DMS153 treated with DMSO at 0.1 percent for 48 hours (cell line): ENCODE measurements around the gene AFF3.

Experiments used
- DNase-seq: peaks from one replicate; lab custom pipeline; 2025; ENCODE audit not compliant: unreplicated experiment; lab: John Stamatoyannopoulos, UW

The AFF3 gene

DNA sequence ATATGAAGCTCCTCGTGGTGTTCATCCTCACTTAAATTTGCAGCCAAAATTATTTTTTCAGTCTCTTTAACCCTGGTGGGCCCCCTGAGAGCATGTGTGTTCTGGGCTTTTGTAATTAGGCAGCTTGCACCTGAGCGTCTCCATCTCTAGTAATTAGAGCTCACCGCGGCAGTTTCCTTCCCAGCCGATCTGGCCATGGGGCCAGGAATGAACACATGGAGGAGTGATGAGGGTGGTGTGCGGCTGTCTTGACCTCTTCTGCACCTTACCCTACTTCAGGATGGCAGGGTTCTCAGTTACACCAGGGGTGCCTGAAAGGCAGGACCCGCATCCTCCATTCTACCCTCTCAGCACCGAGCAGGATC lies 98.5 kb downstream of the AFF3 start:
- DNase-seq, result no peak

DNA sequence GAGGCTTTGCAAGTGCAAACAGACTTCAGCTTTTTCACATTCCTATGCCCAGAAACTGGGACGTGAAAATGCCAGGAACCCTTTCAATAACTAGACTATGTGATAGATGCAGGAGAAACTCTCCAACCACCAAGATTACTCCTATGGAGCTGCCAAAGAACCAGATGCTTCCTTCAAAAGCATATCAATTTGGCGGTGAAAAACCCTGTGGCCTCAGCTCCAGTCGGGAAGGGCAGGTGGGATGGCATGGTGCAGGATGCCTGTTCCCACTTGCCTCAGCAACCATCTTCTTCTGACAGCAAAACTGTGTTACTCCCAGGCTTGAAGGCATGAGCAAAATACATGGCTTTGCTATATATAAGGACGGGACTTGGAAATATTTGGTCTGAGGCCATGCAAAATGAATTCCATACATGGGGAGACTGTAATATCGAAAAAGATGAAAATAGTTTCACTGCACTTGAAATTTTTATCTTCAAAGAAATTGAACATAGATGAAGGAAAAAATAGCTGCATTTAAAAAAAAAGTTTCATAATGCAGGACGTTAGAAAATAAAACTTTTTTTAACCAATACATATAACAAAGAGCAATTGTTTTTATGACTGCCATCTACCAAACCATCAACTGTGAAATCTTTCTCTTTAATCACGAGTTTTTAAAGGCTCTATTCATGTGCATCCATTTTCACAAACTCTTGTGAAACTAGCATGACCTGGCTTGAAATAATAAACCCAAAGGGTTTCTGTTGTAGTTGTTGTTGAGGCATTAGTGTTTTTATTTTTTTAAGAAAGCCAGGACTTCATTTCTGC lies 99.1 kb downstream of the AFF3 start:
- no peak for DNase-seq

DNA sequence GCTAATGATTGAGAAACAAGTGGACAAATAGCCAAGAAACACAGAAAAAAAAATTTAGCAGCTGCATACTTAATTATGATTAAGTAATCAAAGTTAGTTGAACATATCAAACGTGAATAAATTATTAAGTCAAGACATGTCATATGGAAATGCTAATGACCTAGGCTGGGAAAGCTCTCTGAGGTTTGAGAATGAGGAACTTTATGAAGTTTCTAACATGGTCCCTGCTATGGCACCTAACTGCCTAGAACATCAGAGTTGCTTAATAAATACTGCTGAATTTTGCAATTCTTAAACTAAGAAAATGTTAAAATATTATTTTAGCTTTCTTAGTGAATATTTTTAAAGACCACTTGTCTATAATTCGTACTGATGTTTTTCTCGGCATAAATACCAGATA lies 99.8 kb downstream of the AFF3 start:
- no peak for DNase-seq

DNA sequence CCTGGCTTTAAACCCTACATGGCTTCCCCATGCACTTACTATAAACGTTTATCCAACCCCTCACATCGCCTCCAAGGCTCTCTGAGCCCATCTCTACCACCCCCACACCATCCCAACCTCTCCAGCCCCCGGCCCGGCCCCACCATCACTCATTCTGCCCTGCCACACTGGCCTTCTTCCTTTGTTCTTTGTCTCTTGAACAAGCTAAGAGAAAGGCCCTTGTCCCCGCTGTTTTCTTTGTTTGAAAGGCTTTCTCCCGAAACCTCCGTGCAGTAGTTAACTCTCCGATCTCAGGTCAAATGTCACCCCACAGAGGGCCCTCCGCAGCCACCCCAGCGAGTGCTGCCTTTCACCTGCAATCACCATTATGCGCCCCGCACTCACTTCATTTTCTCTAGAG lies 100.4 kb downstream of the AFF3 start:
- DNase-seq, result no peak

DNA sequence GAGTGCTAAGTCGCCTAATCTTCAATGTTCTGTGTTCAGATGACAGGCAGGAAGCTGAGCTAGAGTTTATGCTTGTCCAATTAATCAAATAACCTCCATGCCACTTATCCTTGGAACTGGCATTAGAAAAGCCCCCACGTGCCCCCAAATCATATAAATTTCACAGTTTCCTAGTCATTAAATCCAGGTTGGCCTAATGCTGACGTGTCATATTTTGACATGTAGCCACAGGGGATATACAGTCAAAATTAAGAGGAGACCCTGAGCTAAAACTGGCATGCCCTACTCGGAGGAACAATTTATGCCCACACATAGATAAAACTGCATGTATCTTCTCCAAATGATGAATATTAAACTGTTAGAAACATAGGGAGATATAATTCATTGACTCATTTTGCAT lies 101.0 kb downstream of the AFF3 start:
- DNase-seq, result no peak

DNA sequence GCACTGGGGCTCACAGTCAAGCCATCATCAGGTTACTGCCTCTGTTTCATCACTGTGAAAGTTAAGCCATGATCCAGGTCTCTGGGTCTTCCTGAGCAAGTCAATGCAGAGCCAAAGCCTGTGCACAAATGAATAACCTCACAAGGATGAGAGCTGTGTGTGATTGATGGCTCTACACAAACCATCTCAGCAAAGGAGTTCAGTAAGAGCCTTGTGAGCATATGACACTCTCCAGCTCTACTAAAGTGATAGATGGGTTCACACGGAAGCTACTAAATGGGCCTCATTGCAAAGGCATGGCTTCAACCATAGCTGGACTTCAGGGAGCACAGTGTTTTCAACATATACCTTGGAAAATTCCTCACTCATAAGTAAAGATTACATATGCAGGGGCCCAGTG lies 101.5 kb downstream of the AFF3 start:
- DNase-seq, result no peak

DNA sequence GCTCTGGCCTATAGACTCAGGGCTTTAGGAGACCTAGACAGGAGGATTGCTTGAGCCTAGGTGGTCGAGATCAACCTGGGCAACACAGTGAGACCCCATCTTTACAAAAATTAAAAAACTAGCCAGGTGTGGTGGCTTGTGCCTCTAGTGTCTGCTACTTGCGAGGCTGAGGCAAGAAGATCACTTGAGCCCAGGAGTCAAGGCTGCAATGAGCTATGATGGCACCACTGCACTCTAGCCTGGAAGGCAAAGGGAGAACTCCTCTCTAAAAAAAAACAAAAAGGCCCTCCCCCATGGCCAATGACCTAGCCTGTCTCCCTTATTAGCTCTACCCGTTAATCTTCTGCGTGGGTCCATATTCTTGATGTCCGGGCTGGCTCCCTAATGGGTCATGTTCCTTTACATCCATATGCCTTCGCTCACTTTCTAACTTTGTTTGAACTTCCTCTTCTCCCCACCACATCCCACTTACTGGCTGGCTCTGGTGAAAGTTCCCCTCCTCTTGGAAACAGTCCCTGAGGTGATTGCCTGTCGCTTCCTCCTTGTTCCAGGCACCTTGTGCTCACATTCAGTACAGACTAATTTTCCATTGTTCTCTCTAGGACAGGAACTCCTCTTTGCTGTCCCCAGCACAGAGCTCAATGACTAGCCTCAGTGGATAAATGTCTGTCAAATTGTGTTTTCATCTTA lies 103.0 kb downstream of the AFF3 start:
- no peak for DNase-seq

DNA sequence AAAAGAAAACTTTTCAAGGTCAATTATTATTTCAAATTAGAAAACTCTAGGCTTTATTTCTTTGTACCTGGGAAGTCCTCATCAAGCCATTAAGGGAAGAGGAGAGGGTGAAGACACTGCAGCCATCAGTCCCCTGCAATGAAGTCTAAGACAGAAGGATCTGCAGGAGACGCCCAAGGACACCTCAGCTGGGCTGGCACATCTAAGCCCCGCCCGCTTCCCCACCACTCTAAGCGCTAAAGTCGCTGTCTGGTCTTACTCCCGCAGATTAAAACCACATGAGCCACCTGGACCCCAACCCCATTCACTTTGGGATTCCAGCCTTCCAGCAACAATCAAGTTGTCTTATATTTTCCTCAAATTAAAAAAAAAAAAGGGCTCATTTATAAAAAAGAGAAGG lies 104.4 kb downstream of the AFF3 start:
- DNase-seq, result no peak

DNA sequence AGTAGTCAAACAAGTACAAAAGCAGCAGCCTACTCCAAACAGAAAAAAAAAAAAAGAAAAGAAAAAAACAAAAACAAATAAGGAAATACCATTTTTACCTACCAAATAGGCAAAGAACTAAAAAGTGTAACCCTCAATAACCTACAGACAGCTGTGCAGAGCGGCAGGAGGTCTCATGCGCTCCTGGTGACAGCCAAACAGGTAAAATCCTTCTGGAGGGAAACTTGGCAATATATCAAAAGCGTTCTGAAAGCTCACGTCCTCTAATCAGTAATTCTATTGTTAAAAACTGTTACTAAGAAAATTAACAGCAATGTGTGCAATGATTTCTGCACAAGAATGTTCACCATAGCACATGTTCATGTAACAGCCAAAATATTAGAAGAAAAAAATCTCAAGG lies 105.6 kb downstream of the AFF3 start:
- DNase-seq, result no peak

DNA sequence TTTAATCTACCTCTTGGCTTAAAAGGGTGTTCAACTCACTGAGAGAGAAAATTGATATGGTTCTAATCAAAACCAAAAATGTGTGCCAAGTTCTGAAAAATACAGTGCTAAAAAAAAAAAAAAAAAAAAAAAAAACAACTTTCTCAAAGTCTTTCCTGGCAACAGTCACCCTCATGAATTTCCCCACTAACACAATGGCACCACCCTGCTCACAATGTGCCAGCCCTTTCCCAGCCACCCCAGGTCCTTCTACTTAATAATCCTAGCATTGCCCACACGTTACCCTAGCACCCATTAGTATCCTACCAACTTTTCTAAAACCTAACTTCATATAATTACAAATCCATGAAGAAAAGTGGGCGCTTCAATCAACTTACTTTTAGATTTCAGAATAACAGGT lies 106.4 kb downstream of the AFF3 start:
- no peak for DNase-seq

DNA sequence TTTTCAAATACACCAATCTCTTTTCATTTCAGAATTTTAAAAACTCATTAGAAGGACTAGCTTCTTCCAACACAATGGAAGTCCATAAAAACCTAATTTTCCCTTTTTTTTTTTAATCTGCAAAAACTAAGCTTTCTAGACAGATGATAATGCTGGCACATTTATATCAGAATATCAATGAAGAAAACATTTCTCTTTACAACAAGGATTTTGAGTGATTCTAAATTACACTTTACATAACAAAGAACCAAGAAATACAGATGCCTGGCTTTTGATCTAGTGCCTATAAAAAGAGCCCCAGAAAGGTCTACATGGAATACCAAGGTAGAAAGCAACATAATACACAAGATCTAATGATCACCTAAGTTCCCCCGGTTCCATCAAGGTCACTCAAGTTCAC lies 108.0 kb downstream of the AFF3 start:
- no peak for DNase-seq

DNA sequence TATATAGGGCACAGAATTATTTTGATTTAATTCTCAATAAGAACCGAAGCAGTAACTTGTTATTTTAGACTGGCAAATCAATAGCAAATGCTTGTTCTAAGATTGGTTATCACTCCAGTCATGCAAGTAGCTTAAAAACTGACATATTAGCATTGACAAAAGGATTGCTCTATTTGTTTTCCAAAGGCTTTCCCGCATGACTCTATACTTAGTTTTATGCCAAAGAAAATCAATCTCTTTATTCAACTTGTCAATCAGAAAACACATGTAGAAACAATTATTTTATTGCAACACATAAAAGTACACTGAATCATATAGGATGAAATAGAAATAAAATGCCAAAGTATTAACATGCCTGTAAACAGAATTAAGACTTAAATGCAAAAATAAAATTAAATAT lies 108.4 kb downstream of the AFF3 start:
- no peak for DNase-seq

DNA sequence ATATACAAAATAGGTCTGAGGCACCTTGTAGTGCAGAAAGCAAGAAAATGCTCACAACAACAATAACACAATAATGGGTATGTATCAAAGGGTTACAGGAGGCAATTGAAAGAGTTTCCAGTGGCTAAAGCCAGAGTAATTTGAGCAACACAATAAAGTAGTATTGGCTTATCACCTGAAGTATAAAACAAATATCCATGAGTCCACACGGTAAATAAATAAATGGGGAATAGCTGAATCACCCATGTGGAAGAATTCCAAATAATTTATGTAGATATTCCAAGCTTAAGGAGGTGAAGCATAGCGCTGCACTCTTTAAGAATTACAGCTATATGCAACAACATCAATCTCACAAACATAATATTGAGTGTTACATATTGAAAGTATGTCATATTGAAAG lies 110.8 kb downstream of the AFF3 start:
- DNase-seq, result no peak

DNA sequence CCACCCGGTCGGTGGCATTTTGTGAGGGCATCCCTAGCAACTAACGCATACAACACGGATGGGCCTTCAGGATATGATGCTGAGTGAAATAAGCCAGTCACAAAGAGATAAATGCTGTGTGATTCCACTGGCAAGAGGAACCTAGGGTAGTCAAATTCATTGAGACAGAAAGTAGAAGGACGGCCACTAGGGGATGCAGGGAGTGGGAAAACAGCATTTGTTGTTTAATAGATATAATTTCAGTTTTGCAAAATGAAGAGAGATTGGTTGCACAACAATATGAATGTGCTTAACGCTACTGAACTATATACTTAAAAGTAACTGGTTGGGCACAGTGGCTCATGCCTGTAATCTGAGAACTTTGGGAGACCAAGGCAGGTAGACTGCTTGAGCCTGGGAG lies 112.9 kb downstream of the AFF3 start:
- DNase-seq, result no peak

DNA sequence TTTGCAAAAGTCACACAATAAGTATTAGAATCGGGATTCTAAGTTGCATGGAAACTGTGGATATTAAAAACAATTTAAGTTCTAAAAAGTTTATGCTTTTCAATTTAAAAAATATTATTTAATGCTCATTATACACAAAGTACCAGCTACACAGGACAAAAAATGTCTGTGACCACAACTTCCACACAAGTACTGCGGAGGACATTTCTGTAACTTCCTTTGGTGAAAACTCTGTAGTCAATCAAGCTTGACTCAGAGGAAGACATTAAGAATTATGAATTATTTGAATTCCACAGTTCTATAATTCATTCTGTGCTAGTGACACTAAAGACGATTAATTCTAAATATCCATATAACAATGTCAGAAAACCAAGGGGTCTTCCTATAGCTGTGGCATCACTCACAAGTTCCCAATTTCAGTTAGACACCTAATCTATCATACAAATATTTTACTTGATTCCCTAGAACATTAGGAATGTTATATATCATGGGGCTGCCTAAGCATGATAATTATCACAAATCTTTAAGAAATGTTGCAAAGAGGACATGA lies 120.5 kb downstream of the AFF3 start:
- DNase-seq, result no peak

DNA sequence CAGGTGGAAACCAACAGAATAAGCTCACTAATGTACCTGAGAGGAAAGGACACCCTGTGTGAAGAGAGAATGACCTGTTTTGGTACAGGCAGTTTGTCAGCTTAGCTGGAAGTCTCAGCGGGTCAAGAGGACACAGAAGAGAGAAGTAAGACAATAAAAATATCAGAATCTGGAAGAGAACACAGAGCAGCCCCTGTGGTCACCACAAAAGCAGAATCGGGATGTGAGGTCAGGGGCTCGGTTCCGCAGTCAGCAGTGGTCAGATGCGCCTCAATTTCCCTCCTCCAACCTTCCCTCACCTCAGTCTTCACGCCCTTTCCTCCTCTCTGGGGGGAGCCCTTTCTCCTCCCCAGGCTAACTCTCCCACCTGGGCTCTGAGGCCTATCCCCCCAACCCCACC lies 122.9 kb downstream of the AFF3 start:
- no peak for DNase-seq

DNA sequence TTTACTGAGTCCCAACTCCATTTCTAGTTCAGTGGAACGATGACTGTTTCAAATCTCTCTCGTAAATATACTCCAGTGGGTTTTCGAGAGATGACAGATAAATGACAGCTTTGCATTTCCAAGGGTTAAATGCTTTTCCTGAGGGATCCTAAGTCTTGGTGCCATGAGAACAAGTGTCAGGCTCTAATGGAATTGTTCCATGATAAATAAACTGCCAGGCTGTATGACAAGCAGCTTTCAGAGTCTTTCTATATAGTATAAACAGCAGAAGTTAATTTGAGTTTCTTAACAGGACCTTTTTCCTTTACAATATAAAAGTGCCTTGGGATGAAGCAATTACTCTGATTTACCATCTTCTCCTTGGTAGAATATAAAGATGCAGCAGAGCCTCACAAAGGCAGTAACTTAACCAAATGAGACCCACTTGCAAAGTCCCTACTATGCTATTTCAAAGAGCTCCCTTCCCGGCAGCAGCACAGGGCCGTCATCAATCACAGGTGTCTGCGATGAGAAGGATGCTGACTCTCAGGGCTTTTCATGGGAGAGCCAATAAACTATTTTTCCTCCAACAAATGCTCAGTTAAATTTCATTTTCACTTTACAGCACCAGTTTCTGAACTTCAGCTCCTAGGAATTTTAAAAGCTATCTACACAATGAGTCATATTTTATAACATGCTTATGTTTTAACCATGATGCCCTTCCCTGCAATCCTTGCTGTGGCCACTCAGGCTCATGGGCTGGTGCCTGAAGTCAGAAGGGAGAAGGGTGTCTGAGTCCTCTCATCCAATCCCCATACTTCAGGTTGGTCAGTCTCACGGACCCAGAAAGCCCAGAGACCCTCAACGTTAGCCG lies 123.8 kb downstream of the AFF3 start:
- no peak for DNase-seq

DNA sequence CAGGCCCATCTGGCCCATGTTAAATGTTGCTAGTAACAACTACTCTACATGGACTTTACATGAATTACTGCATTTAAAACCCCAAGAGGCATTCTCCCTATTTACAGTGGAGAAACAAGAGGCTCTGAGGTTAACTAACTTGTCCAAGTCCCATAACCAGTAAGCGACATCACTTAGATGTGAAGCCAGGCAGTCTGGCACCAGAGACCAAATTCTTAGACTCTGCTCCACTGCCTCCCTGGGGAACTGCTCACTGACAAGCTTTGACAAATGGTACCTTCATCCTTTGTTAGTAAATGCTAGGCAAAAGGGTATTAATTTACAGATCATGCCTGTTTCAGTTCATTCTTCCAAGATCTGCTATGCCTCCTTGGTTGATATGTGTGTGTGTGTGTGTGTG lies 124.8 kb downstream of the AFF3 start:
- no peak for DNase-seq

DNA sequence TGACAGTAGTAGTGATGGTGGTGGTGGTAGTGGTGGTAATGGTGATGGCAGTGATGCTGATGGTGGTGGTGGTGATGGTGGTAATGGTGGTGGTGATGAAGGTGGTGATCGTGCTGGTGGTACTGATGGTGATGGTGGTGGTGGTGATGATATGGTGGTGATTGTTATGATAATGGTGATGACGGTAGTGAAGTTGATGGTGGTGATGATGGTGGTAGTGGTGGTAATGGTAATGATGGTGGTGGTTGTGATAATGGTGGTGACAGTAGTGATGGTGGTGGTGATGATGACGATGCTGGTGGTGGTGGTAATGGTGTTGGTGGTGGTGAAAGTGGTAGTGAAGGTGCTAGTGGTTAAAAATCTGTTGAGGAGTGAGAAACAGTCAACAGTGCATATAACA lies 125.6 kb downstream of the AFF3 start:
- DNase-seq, result no peak

DNA sequence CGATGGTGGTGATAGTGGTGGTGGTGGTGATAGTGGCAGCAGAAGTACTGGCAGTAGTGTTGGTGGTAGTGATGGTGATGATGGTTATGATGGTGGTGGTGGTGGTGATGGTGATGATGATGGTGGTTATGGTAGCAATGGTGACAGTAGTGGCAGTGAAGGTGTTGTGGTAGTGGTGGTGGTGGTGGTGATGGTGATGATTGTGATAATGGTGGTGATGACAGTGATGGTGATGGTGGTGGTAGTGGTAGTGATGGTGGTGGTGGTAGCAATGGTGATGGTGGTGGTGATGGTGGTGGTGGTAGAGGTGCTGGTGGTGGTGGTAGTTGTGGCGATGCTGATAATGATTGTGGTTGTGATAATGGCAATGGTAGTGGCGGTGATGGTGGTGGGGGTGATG lies 126.5 kb downstream of the AFF3 start:
- DNase-seq, result no peak

DNA sequence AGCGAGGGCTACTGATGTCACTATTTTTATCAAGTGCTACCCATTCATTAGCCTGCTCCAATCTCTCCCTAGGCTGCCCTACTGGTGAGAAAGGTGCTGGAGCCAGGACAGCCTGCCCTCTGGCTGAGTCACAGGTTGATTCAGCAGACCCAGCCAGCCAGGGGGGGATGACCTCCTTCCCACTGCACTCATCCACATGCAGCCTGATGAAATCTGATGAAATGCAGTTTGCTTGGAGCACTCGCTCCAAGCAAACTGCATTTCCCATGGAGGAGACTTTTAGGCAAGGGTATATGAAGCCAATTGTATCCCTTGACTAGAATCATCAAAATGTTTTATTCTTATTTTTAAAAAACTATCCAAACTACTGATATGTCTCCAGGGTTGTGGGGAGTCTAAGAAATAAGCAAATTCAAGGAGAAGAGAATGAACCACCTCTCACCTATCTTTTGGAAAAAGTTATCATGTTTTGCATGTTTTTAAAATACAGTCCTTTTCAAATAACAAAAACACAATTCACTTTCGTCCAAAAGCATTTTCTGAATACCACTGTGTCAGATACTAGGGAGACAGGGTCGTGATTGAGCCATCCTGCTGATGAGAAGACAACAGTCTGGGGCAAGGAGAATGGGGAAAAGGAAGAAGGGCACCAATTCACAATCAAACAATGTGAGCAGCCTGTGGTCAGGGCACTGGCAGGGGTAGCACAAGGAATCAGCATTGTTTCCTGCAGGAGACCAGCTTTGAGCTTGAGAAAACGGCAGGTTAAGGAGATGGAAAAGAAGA lies 128.3 kb downstream of the AFF3 start:
- no peak for DNase-seq
